ENCODE data around the gene ITGB6. TPM values are rescaled to one million over a fixed set of nuclear protein-coding genes. Genes with fewer than 3 reads are reported as not detected.

ITGB6 gene
- total and polyA plus RNA-seq, 7 donors: 2.1 to 24.3 (median 4.8) TPM

DNA sequence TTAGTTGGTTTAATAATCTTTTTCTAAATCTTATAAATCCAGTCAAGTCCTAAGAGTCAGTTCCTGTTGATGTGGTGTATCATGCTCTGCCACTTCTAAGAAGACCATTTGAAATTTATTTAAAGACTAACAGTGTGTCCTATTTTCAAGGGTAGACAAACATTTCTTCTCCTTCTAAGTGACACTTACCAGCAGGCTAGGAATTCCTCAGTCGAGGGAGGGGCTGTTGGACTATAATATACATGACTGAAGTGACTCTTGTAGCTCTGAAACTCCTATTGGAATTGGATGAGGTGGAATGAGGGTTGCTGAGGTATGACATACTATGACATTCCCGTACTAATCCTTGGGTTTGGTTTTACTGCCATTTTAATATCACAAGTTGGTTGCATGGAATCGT lies 30.6 kb downstream of the ITGB6 start:
- TF ChIP-seq, protein P1, sequence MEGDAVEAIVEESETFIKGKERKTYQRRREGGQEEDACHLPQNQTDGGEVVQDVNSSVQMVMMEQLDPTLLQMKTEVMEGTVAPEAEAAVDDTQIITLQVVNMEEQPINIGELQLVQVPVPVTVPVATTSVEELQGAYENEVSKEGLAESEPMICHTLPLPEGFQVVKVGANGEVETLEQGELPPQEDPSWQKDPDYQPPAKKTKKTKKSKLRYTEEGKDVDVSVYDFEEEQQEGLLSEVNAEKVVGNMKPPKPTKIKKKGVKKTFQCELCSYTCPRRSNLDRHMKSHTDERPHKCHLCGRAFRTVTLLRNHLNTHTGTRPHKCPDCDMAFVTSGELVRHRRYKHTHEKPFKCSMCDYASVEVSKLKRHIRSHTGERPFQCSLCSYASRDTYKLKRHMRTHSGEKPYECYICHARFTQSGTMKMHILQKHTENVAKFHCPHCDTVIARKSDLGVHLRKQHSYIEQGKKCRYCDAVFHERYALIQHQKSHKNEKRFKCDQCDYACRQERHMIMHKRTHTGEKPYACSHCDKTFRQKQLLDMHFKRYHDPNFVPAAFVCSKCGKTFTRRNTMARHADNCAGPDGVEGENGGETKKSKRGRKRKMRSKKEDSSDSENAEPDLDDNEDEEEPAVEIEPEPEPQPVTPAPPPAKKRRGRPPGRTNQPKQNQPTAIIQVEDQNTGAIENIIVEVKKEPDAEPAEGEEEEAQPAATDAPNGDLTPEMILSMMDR (IDR thresholded peaks at IDR 0.05): no peak
- no peak overlapping the region for H3K4me3 ChIP-seq
- 59 to 68% (median 61%) methylated on average over 3 of the region's 3 CpGs for WGBS, 3 donors
- H3K27me3 ChIP-seq (ENCODE audit: insufficient read depth in 3 of 3, low read length in 2 of 3): no peaks in the 10 kb centered on the region
- no peaks in the 10 kb centered on the region for H3K9me3 ChIP-seq
- ATAC-seq (peak in 1 of 4 donors; percentile 42), DNase-seq (no peak)
- peak overlapping the region; percentile 7 for H3K27ac ChIP-seq
- peaks cover 0 to 25% of the 10 kb centered on the region in 2 donors for H3K36me3 ChIP-seq (ENCODE audit: insufficient read depth in 1 of 2, low read depth in 1 of 2)
- no peaks in the 10 kb centered on the region for H3K4me1 ChIP-seq
- intact Hi-C loops (cut with DNase I): no loop called here

- DNase-seq: no peak
- Histone ChIP-seq H3K9me3 (no peaks in the 10 kb centered on the region), H3K36me3 (ENCODE audit: insufficient read depth in 1 of 2, low read depth in 1 of 2) (peaks cover 0 to 25% of the 10 kb centered on the region in 2 donors), H3K27ac (no peak overlapping the region), H3K27me3 (ENCODE audit: insufficient read depth in 3 of 3, low read length in 2 of 3) (no peaks in the 10 kb centered on the region), H3K4me1 (no peaks in the 10 kb centered on the region), H3K4me3 (no peak overlapping the region)
- WGBS, 3 donors: 85 to 91% (median 90%) methylated on average over 3 of the region's 3 CpGs
- intact Hi-C loops (cut with DNase I): no loop called here
- no peak for ATAC-seq
- TF ChIP-seq, protein P1 (IDR thresholded peaks at IDR 0.05): no peak
Measured at GRCh38 chr2:160168878-160169277, 31.2 kb downstream of the ITGB6 start.

DNA sequence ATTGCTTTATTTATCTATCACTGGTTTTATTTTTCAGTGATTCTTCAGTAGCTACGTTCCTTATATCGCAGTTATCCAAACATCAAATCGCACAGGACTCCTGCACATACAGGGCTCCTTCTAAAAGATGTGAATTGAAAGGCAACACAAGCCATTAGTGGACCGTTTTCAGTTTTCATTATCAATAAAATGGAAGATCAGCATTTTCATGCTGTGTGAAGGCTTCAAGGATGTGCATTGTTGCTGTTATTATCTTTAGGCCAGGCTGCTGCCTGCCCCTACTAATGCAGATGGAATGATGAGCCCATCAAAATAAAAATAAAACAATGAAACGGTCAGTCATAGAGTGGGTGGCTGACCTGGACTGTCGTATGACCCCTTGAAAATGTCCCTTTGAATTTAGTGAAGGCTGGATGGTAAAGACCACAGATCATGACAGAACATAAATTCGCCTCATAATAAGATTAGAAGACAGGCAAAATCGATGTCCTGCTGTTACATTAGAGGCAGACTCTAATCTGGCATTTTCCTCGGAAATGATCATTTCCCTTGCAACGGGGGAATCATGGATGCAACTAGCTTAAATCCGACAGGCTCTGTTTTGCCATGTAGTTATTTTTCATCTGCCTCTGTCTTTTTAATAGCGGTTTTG lies 32.9 kb downstream of the ITGB6 start:
- no peak overlapping the region for H3K27ac ChIP-seq
- ATAC-seq (no peak), DNase-seq (no peak)
- no peaks in the 10 kb centered on the region for H3K27me3 ChIP-seq (ENCODE audit: insufficient read depth in 3 of 3, low read length in 2 of 3)
- H3K4me3 ChIP-seq: no peak overlapping the region
- peaks cover 0 to 21% of the 10 kb centered on the region in 2 donors for H3K36me3 ChIP-seq (ENCODE audit: insufficient read depth in 1 of 2, low read depth in 1 of 2)
- H3K9me3 ChIP-seq: no peaks in the 10 kb centered on the region
- TF ChIP-seq, protein P1 (IDR thresholded peaks at IDR 0.05): no peak
- intact Hi-C loops (cut with DNase I): no loop called here
- 70 to 74% (median 72%) methylated on average over 12 of the region's 12 CpGs for WGBS, 3 donors
- H3K4me1 ChIP-seq: no peaks in the 10 kb centered on the region

- TF ChIP-seq, protein P1 (IDR thresholded peaks at IDR 0.05): no peak
- Histone ChIP-seq H3K27me3 (ENCODE audit: insufficient read depth in 3 of 3, low read length in 2 of 3) (no peaks in the 10 kb centered on the region), H3K36me3 (ENCODE audit: insufficient read depth in 1 of 2, low read depth in 1 of 2) (peaks cover 0 to 13% of the 10 kb centered on the region in 2 donors), H3K4me3 (no peak overlapping the region), H3K9me3 (no peaks in the 10 kb centered on the region), H3K4me1 (no peaks in the 10 kb centered on the region), H3K27ac (no peak overlapping the region)
- DNase-seq: no peak
- ATAC-seq: no peak
- WGBS, 3 donors: 90 to 92% (median 92%) methylated on average over 1 of the region's 1 CpG
- intact Hi-C loops (cut with DNase I): no loop called here
Measured at GRCh38 chr2:160165996-160166395, 34.1 kb downstream of the ITGB6 start.

- Histone ChIP-seq H3K27ac (no peak overlapping the region), H3K4me3 (no peak overlapping the region), H3K27me3 (ENCODE audit: insufficient read depth in 3 of 3, low read length in 2 of 3) (no peaks in the 10 kb centered on the region), H3K36me3 (ENCODE audit: insufficient read depth in 1 of 2, low read depth in 1 of 2) (peaks cover 0 to 13% of the 10 kb centered on the region in 2 donors), H3K9me3 (no peaks in the 10 kb centered on the region), H3K4me1 (no peaks in the 10 kb centered on the region)
- 80 to 82% (median 80%) methylated on average over 2 of the region's 2 CpGs for WGBS, 3 donors
- ATAC-seq: no peak
- TF ChIP-seq, protein P1 (IDR thresholded peaks at IDR 0.05): no peak
- DNase-seq: no peak
- intact Hi-C loops (cut with DNase I): no loop called here
Measured at GRCh38 chr2:160165081-160165480, 35.0 kb downstream of the ITGB6 start.

All from psoas muscle (tissue), 8 donors.